Head of caudate nucleus (tissue), 42 donors: ENCODE results near the gene NEU4.
"Not testable (repeated sequence)": the region's sequence is repeated elsewhere in the genome, so short reads cannot be mapped to it uniquely, and the experiment has no call there.

ENCODE experiments used
- DNase-seq, 42 donors: peaks; one replicate each; pipeline versions ENCODE4 v3.0.0 to v3.0.0-alpha.2; 2020 to 2021; ENCODE audit warnings: mixed read lengths in 7 of 42
- intact Hi-C: fragments of 100-400 bp; cut with DNase I; formaldehyde crosslinking; loops from one replicate; pipeline ENCODE4 v1.15.0; 2022

NEU4 gene

GRCh38 chr2:241818943-241819270, 9.9 kb downstream of the NEU4 start:
- peak in 7 of 42 donors; percentile 1 to 26 (median 11) for DNase-seq
- intact Hi-C loops, result no loop called here

GRCh38 chr2:241819947-241820624, 11.1 kb downstream of the NEU4 start:
- DNase-seq, result peak in 11 of 42 donors; percentile 0 to 33 (median 4)
- intact Hi-C loops, result not testable (repeated sequence)

- intact Hi-C loops, result no loop called here
- DNase-seq, result peak in 14 of 42 donors; percentile 0 to 30 (median 9)
These were observed 11.8 kb downstream of the NEU4 start for GRCh38 chr2:241820625-241821384.

DNA sequence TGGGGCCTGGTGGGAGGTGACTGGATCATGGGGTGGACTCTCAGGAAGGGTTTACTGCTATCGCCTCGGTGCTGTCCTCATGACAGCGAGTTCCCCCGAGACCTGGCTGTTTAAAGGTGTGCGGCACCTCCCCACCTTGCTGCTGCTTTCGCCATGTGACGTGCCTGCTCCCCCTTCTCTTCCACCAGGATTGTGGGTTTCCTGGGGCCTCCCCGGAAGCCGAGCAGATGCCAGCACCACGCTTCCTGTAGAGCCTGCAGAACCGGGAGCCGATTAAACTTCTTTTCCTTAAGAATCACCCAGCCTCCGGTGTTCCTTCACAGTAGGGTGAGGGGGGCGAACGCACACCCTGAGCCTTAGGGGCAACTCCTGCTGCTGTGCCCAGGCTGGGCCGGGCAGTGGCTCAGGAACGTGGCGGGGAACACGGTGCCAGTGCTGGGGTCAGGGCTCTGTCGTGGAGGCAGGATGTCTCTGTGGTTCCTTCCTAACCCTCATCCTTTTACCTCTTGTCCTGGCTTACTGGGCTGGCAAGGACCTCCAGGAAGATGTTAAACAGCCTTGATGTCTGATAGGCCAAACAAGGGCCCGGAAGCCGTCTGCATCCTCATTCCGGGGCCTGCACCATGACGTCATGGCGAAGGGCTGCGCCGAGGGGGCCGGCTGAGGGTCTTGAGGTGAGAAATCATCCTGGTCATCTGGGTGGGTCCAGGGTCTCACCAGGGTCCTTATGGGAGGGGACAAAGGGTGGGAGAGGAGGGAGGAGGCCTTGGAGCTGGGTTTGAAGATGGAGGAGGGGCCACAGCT, 12.7 kb downstream of the NEU4 start:
- intact Hi-C loops, result no loop called here
- DNase-seq, result peak in 10 of 42 donors; percentile 1 to 19 (median 4)

- intact Hi-C loops, result no loop called here
- DNase-seq, result peak in 4 of 42 donors; percentile 0 to 22 (median 3)
These were observed 13.3 kb downstream of the NEU4 start for GRCh38 chr2:241822264-241822623.

DNA sequence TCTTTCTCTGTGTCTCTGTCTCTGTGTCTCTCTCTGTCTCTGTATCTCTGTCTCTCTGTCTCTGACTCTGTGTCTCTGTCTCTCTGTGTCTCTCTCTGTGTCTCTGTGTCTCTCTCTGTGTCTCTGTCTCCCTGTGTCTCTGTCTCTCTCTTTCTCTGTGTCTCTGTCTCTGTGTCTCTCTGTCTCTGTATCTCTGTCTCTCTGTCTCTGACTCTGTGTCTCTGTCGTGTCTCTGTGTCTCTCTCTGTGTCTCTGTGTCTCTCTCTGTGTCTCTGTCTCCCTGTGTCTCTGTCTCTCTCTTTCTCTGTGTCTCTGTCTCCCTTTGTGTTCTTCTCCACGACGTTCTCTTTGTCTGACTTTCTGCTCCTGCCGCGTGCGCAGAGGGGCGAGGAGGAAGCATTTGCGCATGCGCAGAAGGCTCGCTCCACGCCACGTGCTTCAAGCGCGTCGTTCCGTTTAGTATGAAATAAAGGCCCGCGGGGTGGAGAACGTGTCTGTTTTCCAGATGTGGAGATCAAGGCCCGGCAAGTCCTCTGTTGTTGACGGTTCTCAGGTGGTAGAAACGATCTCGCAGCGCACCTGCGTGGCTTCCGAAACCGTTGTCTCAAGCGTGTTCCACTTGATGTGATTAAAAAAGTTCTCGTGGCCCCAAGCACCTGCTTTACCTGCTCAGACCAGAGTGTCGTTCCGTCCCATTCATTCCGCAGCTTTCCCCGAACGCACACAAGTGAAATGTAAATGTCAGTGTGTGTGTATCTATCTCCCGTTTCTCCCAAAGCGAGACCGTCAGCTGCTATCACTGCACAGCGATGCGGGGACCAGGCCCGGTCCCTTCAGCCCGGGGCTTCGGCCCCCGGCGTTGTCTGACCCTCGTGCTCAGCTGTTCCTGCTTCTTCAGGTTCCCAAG, 14.8 kb downstream of the NEU4 start:
- DNase-seq, result peak in 3 of 42 donors; percentile 4 to 29 (median 13)

DNA sequence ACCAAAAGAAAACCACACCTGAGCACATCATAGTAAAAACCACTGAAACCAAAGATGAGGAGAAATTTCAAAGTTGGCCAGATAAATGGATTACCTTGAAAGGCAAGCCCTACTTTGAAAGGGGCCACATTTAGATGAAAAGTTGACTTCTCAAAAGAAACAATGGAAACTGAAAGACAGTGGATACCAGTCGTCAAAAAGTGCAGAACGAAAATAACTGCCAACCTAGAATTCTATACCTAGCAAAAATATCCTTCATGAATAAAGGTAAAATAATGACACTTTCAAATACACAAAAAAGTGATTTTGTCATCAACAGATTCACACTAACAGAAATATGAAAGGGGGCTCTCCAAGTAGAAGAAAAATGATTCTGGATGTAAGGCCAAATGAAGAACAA, 18.4 kb downstream of the NEU4 start:
- no peak for DNase-seq
- intact Hi-C loops, result no loop called here

More for the DNA sequence above, 14.8 kb downstream of the NEU4 start:
- intact Hi-C loops, result not testable (repeated sequence)

DNA sequence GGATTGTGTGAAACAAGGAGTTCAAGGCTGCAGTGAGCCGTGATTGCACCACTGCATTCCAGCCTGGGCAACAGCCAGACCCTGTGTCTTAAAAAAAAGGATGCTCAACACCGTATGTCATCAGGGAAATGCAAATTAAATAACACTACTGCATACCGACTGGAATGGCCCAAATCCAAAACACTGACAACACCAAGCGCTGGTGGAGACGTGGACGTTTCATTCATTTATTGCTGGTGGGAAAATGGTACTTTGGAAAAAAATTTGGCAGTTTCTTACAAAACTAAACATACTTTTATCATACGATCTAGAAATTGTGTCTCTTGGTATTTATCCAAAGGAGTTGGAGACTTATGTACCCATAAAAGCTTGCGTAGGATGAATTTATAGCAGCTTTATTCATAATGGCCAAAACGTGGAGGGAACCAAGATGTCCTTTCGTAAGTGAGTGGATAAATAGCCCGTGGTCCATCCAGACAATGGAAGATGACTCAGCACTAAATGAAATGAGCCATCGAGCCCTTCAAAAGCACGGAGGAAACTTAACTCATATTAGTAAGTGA, 24.2 kb downstream of the NEU4 start:
- intact Hi-C loops, result no loop called here
- DNase-seq, result peak in 6 of 42 donors; percentile 0 to 38 (median 5)

DNA sequence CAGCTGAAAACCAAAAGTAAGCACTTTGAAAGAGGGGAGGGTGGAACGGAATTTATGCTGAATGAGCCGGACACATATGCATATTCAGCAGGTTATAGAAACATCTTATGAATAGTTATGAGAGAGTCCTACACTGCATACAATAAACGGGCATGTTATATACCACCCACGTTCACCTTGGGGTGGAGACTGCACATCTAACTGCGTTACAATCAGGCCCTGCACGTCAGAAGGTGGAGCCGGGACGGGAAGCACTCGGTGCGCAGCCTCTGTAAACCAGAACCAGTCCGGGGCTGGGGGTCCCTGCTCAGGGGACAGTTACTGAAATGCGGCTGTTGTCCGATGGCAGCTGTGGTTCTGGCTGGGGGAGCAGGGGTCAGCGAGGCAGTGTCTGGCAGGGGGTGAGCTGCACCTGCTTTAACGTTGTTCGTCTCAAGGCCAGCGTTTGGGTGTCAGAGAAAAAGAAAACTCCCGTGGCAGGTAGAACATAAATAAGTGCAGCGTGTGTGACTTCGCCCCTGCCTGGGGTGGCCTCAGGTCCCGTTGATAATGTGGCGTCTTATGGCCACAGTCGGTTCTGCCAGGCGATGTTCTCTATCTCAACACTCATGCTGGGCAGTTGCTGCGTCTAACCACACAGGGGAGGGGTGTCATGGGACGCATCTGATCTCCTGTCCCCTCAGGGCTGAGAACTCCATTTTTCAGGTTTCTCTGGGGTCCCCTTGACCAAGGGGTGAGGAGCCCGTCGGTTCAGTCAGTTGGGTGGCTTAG, 24.9 kb downstream of the NEU4 start:
- intact Hi-C loops, result not testable (repeated sequence)
- DNase-seq, result peak in 8 of 42 donors; percentile 1 to 24 (median 6)

DNA sequence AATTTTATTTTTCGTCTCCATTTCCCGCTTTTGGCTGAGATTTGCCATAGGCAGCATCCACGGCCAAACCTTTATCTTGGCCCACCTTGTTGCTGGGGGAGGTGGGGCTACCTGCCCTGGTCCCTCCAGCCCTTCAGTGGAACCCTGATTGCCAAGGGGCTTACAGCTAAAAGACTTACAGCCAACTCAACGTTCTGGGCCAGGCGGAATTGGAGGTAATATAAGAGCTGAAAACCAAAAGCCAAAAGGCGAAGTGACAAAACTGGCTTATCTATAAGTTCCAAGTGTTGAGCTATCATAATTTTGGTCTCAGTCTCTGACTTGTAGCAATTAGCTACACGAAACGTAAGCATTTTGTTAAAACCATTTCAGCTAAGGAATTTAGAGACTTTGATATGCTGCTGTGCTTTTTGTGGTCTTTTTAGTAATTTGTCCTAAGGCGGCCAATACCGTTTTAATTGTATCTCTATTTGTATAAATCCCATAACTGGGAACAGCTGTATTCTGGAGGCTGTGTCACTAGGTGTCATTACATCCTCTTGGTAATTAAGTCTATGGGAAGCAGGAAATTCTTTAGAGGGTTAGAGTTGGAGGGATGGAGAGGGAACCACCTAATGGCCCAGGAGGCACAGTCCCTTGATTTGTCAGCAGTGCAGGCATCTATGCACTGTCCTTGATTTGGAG, 25.7 kb downstream of the NEU4 start:
- intact Hi-C loops, result no loop called here
- peak in 5 of 42 donors; percentile 1 to 27 (median 12) for DNase-seq

GRCh38 chr2:241835611-241836010, 26.6 kb downstream of the NEU4 start:
- no peak for DNase-seq
- intact Hi-C loops, result no loop called here

GRCh38 chr2:241836292-241836691, 27.3 kb downstream of the NEU4 start:
- intact Hi-C loops, result no loop called here
- peak in 2 of 42 donors; percentile 1 to 5 for DNase-seq

DNA sequence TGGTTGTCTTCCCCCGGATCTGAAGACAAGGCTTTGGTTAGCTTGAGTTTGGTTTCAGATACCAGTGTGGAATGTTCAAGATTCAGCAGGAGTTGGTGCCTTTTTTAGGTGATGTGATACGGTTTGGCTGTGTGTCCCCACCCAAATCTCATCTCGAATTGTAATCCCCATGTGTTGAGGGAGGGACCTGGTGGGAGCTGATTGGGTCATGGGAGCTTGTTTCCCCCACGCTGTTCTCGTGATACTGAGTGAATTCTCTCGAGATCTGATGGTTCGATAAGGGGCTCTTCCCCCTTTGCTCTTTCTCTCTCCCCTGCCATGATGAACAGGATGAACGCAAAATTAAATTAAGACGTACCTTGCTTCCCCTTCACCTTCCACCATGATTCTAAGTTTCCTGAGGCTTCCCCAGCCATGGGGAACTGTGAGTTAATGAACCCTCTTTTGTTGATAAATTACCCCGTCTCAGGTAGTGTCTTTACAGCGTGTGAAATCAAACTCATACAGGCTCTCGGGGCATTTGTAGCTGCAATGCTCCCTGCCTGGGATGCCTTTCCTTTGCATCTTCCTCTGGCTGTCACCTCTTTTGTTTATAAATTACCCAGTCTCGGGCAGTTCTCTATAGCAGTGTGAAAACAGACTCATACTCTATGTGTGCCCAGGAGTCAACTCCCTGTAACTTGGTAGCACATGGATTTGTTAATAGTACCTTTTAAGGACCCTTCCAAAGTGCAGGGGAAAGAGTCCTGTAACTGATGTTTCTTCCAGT, 28.4 kb downstream of the NEU4 start:
- DNase-seq, result peak in 3 of 42 donors; percentile 0 to 8 (median 3)
- intact Hi-C loops, result no loop called here

DNA sequence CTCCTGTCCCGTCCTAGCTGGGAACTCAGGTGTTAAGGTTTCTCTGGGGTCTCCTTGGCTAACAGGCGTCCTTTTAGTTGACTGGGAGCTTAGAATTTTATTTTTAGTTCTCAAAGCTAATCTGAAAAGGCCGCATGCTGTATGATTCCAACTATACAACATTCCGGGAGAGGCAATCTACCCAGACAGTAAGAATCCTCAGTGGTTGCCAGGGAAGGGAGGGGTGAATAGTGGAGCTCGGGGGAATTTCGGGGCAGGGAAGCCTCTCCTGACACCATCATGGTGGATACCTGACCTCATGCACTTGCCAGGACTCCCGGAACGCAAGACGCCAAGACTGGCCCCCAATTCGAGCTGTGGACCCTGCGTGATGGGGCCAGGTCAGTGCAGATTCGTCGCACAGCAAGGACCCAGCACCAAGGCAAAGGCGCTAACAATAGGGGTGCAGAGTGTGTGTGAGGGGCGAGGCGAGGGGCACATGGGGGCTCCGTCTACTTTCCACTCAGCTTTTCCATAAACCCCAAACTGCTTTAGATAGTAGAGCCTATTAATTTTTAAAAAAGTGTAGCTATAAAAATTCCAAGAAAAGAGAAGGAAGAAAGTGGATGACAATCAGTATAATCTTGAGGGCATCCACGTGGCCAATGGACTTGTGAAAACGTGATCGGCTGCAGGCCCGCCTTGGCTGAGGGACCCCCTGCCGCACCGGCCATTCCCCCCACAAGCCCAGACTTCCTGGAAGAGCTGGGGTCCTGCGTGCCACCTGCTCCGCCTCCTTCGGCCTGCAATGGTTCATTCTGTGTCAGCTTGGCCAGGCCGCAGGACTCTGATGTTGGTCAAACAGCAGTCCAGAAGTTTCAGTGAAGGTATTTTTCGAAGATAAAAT, 32.4 kb downstream of the NEU4 start:
- intact Hi-C loops, result no loop called here

DNA sequence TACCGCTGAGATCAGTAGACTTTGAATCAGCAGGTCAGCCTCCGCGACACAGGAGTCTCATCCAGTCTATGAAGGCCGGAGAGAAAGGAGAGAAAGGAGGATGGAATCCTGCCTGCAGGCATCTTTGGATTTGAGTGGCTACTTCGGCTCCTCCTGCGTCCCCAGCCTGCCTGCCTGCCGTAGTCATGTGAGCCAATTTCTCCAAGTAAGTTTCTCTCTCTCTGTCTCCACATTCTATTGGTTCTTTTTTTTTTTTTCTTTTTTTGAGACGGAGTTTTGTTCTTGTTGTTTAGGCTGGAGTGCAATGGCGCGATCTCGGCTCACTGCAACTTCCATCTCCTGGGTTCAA, 33.0 kb downstream of the NEU4 start:
- peak in 3 of 42 donors; percentile 9 to 26 (median 17) for DNase-seq
- intact Hi-C loops, result no loop called here

More for the DNA sequence above, 32.4 kb downstream of the NEU4 start:
- DNase-seq, result peak in 3 of 42 donors; percentile 14 to 24 (median 19)
